ENCODE measurements around the gene RSAD2. TPM values are rescaled to one million over a fixed set of nuclear protein-coding genes. Genes with fewer than 3 reads are reported as not detected.
A peak's percentile ranks its signal among the peaks of the same experiment; 100 is the strongest.

Gene RSAD2
- total RNA-seq, 3 donors from 2014 or later = 2.8 to 4.3 (median 3.3) TPM

DNA sequence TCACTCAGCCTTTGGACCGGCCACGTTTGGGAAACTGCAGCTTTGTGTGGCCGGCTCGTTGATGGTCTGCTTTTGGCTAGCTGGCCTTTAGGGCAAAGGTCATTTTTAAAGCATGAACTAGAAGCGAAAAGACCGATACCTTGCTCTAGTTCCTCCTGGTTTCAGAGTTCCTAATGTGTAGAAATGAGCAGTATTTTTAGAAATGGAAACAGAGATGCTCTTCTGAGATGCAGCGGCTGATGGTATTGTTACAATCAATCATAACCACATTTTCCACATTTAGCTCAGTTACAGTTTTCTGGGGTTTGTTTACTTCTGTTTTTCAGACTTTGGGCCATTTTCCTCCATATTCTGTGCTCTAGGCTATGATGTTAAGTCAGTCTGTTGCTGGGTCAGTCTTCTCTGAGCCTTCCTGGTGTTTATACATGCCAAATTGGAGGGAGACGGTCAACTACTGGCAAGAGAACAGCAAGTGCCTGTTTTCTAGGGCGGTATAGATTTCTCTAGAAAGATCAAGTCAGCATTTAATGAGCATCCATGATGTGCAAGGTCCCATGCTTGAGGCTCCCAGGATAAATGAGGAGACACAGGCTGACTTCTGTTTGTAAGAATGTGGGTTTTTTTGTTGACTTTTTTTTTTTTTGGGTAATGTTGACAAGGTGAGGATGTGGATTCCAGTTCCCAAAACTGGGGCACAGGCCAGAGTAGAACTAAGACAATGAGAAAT is 67.7 kb downstream of the RSAD2 start:
- no peak for ATAC-seq
- peaks cover 43% of the 10 kb centered on the region for H3K4me1 Mint-ChIP-seq (ENCODE audit: low read depth)
- H3K27me3 Mint-ChIP-seq (ENCODE audit: low read depth) = no peaks in the 10 kb centered on the region
- no peak overlapping the region for H3K4me3 Mint-ChIP-seq
- no peak for DNase-seq
- H3K36me3 Mint-ChIP-seq (ENCODE audit: insufficient read depth) = peaks cover 48% of the 10 kb centered on the region
- H3K9me3 Mint-ChIP-seq = no peaks in the 10 kb centered on the region

DNA sequence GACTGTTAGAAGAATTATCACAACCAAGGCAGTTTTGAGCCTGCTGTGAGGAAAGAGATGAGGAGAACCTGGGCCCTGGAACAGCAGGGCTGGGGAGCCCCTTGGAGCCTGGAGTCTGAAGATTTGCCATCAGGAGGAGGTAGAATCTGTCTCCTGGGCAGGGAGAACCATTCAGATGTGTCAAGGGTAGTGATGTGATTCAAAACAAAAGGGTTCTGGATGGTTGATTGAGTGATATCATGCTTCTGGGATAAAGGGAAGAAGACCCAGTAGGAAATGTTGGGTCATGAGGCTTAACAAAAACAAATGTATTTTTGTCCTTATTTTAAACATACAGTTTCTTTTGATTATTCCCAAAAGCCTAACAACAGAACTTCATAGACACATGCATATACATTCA is 68.2 kb downstream of the RSAD2 start:
- H3K9me3 Mint-ChIP-seq = no peaks in the 10 kb centered on the region
- H3K36me3 Mint-ChIP-seq (ENCODE audit: insufficient read depth) = peaks cover 46% of the 10 kb centered on the region
- ATAC-seq (no peak), DNase-seq (no peak)
- H3K4me3 Mint-ChIP-seq = no peak overlapping the region
- H3K4me1 Mint-ChIP-seq (ENCODE audit: low read depth) = peaks cover 47% of the 10 kb centered on the region
- H3K27me3 Mint-ChIP-seq (ENCODE audit: low read depth) = no peaks in the 10 kb centered on the region

- no peak overlapping the region for H3K4me3 Mint-ChIP-seq
- H3K4me1 Mint-ChIP-seq (ENCODE audit: low read depth) = peaks cover 50% of the 10 kb centered on the region
- H3K27me3 Mint-ChIP-seq (ENCODE audit: low read depth) = no peaks in the 10 kb centered on the region
- H3K36me3 Mint-ChIP-seq (ENCODE audit: insufficient read depth) = peaks cover 37% of the 10 kb centered on the region
- peak; percentile 67 to 83 for ATAC-seq
- DNase-seq = no peak
- H3K9me3 Mint-ChIP-seq = no peaks in the 10 kb centered on the region
Observed at GRCh38 chr2:6946722-6947121, 69.1 kb downstream of the RSAD2 start.

Other genes with a start within 250 kb of the RSAD2 start
- 1 to 10 TPM; 2.5 to 4.2 (median 3.2) TPM for gene CMPK2, start 11.9 kb upstream of the RSAD2 start, total RNA-seq
- 10 to 100 TPM; 13.7 to 25.6 (median 18.9) TPM for gene RNF144A, start 39.6 kb downstream of the RSAD2 start, total RNA-seq

Measured in activated T-cell treated with anti-CD3 and anti-CD28 coated beads, Interleukin-2, amount 50 U/mL, for 4 hours (primary cell).